RWPE1 (cell line): Measurements from ENCODE around the gene SH2D7.
A peak's percentile ranks its signal among the peaks of the same experiment; 100 is the strongest.

Experiments used
- CTCF ChIA-PET: fragments of 350-600 bp; sonication (Branson Sonifier 250); formaldehyde crosslinking; extraction: SDS; loops from one replicate; lab custom pipeline; 2021; lab: Yijun Ruan, JAX
- POLR2A ChIA-PET: fragments of 400-600 bp; formaldehyde crosslinking; extraction: SDS; loops from one replicate; lab custom pipeline; 2020; ENCODE audit warnings: antibody characterized with exemption; ENCODE audit not compliant: low non-redundant PET; lab: Yijun Ruan, JAX
- DNase-seq: peaks from one replicate; pipeline ENCODE4 v3.0.0; 2012; ENCODE audit warnings: low spot score
- H3K27ac ChIP-seq: fragments of 450-650 bp; 2 replicates; pipeline ENCODE4 v1.5.1; 2017
- TF ChIP-seq, protein P1 (sequence below): fragments of 450-650 bp; conservative IDR thresholded peaks from 2 replicates; pipeline ENCODE4 v1.5.1; 2017; ENCODE audit warnings: low read depth, mild to moderate bottlenecking

Gene SH2D7

DNA sequence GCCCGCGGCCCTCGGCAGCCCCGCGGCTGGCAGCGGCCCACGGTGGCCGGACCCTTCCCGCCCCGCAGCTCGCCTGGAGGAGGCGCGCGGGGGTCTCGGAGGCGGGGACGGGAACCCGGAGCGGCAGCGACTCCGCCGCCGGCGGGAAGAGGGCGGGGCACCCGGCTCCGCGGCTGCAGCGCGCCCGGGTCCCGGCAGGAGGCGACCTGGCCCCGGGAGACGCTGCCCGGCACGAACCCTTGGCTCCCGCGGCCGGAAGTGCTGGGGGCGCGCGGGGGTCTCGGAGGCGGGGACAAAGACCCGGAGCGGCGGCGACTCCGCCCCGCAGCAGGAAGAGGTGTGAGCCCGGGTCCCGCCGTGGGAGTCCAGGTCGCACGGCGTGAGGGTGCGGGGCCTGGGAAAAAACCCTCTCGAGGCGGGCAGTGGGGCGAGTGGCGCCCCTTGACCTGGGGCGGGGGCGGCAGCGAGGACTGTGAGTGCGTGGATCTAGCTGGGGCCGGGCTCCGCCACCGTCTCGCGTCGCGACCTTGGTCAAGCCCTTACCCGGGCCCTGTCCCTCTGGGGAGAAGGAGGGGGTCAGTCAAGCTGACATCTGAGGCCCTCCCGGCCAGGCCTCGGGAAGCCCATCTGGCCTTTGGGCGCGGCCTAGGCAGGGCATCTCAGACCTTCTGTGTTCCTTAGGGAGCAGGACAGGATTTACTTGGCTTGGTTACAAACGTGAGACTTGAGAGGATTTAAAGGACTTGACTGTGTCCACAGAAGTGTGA lies 39.1 kb downstream of the SH2D7 start, which contains the start of gene CIB2:
Gene CIB2, minus strand, starts transcription at position 151 of the 767 bp plus-strand sequence. CDS start 230 bp downstream, outside the sequence.
- TF ChIP-seq, protein P1, sequence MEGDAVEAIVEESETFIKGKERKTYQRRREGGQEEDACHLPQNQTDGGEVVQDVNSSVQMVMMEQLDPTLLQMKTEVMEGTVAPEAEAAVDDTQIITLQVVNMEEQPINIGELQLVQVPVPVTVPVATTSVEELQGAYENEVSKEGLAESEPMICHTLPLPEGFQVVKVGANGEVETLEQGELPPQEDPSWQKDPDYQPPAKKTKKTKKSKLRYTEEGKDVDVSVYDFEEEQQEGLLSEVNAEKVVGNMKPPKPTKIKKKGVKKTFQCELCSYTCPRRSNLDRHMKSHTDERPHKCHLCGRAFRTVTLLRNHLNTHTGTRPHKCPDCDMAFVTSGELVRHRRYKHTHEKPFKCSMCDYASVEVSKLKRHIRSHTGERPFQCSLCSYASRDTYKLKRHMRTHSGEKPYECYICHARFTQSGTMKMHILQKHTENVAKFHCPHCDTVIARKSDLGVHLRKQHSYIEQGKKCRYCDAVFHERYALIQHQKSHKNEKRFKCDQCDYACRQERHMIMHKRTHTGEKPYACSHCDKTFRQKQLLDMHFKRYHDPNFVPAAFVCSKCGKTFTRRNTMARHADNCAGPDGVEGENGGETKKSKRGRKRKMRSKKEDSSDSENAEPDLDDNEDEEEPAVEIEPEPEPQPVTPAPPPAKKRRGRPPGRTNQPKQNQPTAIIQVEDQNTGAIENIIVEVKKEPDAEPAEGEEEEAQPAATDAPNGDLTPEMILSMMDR, result peak; percentile 95
- peak; percentile 78 for DNase-seq
- peak within 1 kb of the TSS; percentile 22 for H3K27ac ChIP-seq
- POLR2A ChIA-PET, result no interaction called here
- CTCF ChIA-PET, result interaction anchor here (0.6 to 2.1 kb wide), 22 partner anchors 9 to 436 kb away, joined by 3 to 11 read pairs (median 4); partner anchors contain the start of gene IDH3A

DNA sequence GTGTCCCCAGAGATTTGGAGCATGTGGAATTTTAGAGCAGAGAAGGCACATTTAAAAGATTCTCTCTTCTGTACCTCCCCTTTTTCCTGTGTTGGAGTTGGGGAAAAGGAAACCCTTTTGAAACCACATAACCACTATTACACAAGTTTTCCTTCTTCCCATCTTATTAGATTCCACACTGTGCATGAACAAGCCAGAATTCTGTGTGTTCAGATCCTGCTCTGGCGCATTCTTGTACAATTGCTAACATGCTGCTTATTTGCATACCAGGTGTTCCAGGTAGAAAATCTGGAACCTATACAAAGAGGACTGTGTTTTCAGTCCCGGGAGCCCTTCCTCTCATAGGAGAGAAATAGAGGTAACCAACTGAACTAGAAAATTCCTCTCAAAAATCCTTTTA lies 41.4 kb downstream of the SH2D7 start:
- POLR2A ChIA-PET, result no interaction called here
- CTCF ChIA-PET, result no interaction called here
- peak; percentile 79 for DNase-seq
- TF ChIP-seq, protein P1, result no peak
- no peak overlapping the region for H3K27ac ChIP-seq

DNA sequence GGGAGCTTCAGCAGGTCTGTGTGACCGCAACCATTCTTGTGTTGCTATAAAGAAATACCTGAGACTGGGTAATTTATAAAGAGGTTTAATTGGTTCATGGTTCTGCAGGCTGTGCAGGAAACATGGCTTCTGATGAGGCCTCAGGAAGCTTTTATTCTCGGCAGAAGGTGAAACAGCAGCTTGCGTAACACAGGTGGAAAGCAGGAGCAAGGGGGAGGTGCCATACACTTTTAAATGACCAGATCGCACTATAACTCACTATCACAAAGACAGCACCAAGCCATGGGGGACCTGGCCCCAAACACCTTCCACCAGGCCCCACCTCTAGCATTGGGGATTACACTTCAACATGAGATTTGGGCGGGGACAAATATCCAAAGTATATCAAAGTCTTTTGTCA lies 47.2 kb downstream of the SH2D7 start:
- TF ChIP-seq, protein P1, result no peak
- no peak for DNase-seq
- ChIA-PET POLR2A (no interaction called here), CTCF (interaction anchor here (0.7 kb wide), 2 partner anchors 115 to 329 kb away, joined by 3 to 4 read pairs; no protein-coding TSS in a partner anchor)
- no peak overlapping the region for H3K27ac ChIP-seq

DNA sequence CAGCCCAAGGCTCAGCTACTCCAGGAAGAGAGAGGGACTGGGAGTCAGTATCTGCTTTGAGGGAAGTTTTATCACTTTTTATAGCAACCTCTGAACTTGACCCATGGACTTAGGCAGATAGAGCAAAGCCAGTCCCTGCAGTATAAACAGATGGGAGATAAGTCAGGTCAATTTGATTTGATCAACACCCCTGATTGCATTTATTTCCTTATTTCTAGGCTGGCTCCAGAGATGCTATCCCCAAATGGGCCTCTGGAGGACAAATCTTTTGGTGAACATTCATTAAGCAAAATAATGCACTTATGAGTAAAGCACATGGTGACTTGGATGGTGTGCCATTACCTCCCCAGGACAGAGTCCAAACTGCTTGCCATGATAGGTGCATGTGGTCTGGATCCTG lies 47.9 kb downstream of the SH2D7 start:
- no peak overlapping the region for H3K27ac ChIP-seq
- TF ChIP-seq, protein P1, result no peak
- POLR2A ChIA-PET, result no interaction called here
- CTCF ChIA-PET, result interaction anchor here (0.7 kb wide), 1 partner anchor 330 kb away, joined by 3 read pairs; no protein-coding TSS in a partner anchor
- DNase-seq, result no peak

DNA sequence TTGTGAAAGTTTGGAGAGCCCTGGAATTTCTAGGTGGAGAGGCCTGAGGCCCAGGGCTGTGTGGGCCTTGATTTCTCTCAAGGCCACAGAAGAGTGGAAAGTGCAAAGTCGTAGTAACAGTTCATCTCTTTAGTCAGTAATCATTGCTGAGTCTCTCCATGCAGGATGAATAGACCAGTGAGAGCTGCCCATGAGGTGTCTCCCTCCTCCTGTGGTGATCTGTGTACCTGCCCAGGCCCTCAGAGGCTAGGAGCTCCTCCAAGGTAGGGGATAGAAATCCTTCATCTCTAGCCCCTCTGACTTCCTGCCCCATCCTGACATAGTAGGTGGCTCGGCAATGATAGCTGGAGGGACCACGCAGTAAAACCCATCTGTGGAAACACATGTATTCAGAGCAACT lies 50.0 kb downstream of the SH2D7 start:
- H3K27ac ChIP-seq, result no peak overlapping the region
- no peak for DNase-seq
- ChIA-PET CTCF (no interaction called here), POLR2A (no interaction called here)
- TF ChIP-seq, protein P1, result no peak

DNA sequence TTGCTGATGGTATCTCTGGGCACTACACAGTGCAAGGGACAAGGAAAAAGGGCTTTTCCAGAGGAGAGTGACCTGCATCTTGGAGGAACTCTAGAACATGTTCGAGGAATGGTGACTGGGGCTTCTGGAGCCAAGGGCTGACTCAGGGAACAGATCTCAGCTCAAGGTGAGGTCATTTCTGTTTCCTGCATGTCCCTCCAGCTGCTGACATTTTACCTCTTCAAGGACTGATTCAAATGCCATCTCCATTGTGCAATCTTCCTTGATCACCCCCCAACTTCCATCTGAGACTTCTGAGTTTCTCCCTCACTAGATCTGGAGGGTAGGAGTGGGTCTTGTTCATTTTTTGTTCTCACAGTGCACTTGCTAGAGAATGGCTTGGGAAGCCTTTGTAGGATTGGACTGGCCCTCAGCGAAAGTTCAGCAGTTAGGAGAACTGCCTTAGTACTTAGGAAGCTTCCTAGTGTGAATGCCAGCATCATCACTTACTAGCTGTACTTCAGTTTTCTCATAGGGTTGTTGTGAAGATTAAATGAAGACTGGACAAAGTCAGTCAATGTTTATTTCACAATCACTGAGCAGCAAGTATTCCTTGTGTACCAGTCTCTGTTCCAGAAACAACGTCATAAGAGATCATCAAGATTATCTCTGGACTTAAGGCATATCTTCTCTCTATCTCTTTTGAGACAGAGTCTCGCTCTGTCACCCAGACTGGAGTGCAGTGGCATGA lies 54.2 kb downstream of the SH2D7 start:
- ChIA-PET POLR2A (no interaction called here), CTCF (interaction anchor here (0.5 kb wide), 1 partner anchor 17 kb away, joined by 4 read pairs; no protein-coding TSS in a partner anchor)
- TF ChIP-seq, protein P1, result no peak
- H3K27ac ChIP-seq, result peak overlapping the region; percentile 3; the same call in 1 of the 2 replicates
- no peak for DNase-seq
